Sigmoid colon (tissue), 7 donors: ENCODE measurements around the gene PDCD10. TPM values are rescaled to one million over a fixed set of nuclear protein-coding genes. Genes with fewer than 3 reads are reported as not detected.

Source experiments
- DNase-seq: peaks from one replicate; pipeline ENCODE4 v3.0.0-alpha.2; 2019
- H3K27ac ChIP-seq, 4 donors: fragments of 200-600 bp; sonication (generic); one replicate each; pipeline ENCODE4 v1.5.1; 2016 to 2019; ENCODE audit warnings: mild to moderate bottlenecking in 1 of 4
- H3K27me3 ChIP-seq, 3 donors: fragments of 200-600 bp; sonication (generic); one replicate each; pipeline ENCODE4 v1.5.1; 2019; ENCODE audit warnings: mild to moderate bottlenecking in 1 of 3
- H3K36me3 ChIP-seq, 4 donors: fragments of 200-600 bp; sonication (generic); one replicate each; pipeline ENCODE4 v1.5.1; 2016 to 2019
- H3K4me1 ChIP-seq, 4 donors: fragments of 200-600 bp; sonication (generic); one replicate each; pipeline ENCODE4 v1.5.1; 2017 to 2019
- H3K4me3 ChIP-seq, 4 donors: fragments of 200-600 bp; sonication (generic); one replicate each; pipeline ENCODE4 v1.5.1; 2017 to 2019; ENCODE audit warnings: mild to moderate bottlenecking in 2 of 4, moderate library complexity in 1 of 4
- H3K9me3 ChIP-seq, 4 donors: fragments of 200-600 bp in 3 of 4; sonication (generic) in 3 of 4; one replicate each; pipeline versions ENCODE4 v1.5.1 to v1.6.1; 2013 to 2019
- CTCF ChIP-seq, 4 experiments: fragments of 450-650 bp in 3 of 4; fragments of 200-600 bp in 1 of 4; IDR thresholded peaks; one replicate each; pipeline ENCODE4 v1.5.1; 2016 to 2019; ENCODE audit warnings: antibody characterized with exemption in 4 of 4, mild to moderate bottlenecking in 3 of 4, moderate library complexity in 2 of 4
- EP300 ChIP-seq, 4 donors: sonication (generic); formaldehyde crosslinking; IDR thresholded peaks; one replicate each; pipeline ENCODE4 v1.6.1; 2017; ENCODE audit warnings: antibody characterized with exemption in 4 of 4
- POLR2A ChIP-seq, 2 donors: fragments of 450-650 bp; IDR thresholded peaks; one replicate each; pipeline ENCODE4 v1.6.1; 2016; ENCODE audit warnings: antibody characterized with exemption in 2 of 2, mild to moderate bottlenecking in 2 of 2, moderate library complexity in 2 of 2
- POLR2AphosphoS5 ChIP-seq, 4 donors: sonication (generic); formaldehyde crosslinking; IDR thresholded peaks; one replicate each; pipeline ENCODE4 v1.6.1; 2017; ENCODE audit warnings: antibody characterized with exemption in 4 of 4
- WGBS, 2 donors: extraction: QIAGEN DNeasy Blood & Tissue Kit; methylation state at CpG; one replicate each; pipeline ENCODE4 v1.1.7; 2013; 5-methylcytosine and 5-hydroxymethylcytosine counted together
- intact Hi-C: fragments of 100-400 bp; cut with DNase I; formaldehyde crosslinking; loops from one replicate; pipeline ENCODE4 v1.15.1; 2023
- polyA plus RNA-seq, 3 donors: library from polyadenylated mRNA; stranded (reverse); fragments of 200-250 nt; gene quantifications; one replicate each; pipeline ENCODE4 v1.2.3, GENCODE V29; 2013
- total RNA-seq, 4 donors: library from RNA; depleted of rRNA; stranded (reverse); fragments of >200 nt; gene quantifications; one replicate each; pipeline ENCODE4 v1.1.0, GENCODE V29; 2016
- donor health status: healthy with polysubstance abuse.
- donor health status: Bipolar disorder and iron deficiency.
- donor health status: healthy.

PDCD10 gene
- total and polyA plus RNA-seq, 7 donors: 49.3 to 198 (median 67.0) TPM

- 71 to 76% methylated on average over 2 of the region's 2 CpGs for WGBS, 2 donors
- DNase-seq: no peak
- TF ChIP-seq EP300 (IDR thresholded peaks at IDR 0.05): no peak
- TF ChIP-seq POLR2AphosphoS5 (IDR thresholded peaks at IDR 0.05): no peak
- TF ChIP-seq CTCF (IDR thresholded peaks at IDR 0.05): no peak
- TF ChIP-seq POLR2A (IDR thresholded peaks at IDR 0.05): no peak
- Histone ChIP-seq H3K4me1 (no peaks in the 10 kb centered on the region), H3K9me3 (no peaks in the 10 kb centered on the region), H3K27ac (no peak overlapping the region), H3K4me3 (no peak overlapping the region), H3K27me3 (no peaks in the 10 kb centered on the region), H3K36me3 (peaks cover 0 to 23% (median 7%) of the 10 kb centered on the region in 4 donors)
- intact Hi-C loops: no loop called here
Measured at GRCh38 chr3:167705840-167706239, 28.9 kb downstream of the PDCD10 start.

GRCh38 chr3:167700926-167701325 lies 33.8 kb downstream of the PDCD10 start:
- no peak overlapping the region for H3K4me3 ChIP-seq
- WGBS, 2 donors: 95 to 98% methylated on average over 2 of the region's 2 CpGs
- no peaks in the 10 kb centered on the region for H3K9me3 ChIP-seq
- peaks cover 0 to 24% (median 0%) of the 10 kb centered on the region in 4 donors for H3K36me3 ChIP-seq
- H3K27ac ChIP-seq: no peak overlapping the region
- TF ChIP-seq EP300 (IDR thresholded peaks at IDR 0.05): no peak
- TF ChIP-seq POLR2AphosphoS5 (IDR thresholded peaks at IDR 0.05): no peak
- no peak for TF ChIP-seq POLR2A (IDR thresholded peaks at IDR 0.05)
- TF ChIP-seq CTCF (IDR thresholded peaks at IDR 0.05): no peak
- no peaks in the 10 kb centered on the region for H3K27me3 ChIP-seq
- intact Hi-C loops: no loop called here
- DNase-seq: no peak
- H3K4me1 ChIP-seq: no peaks in the 10 kb centered on the region

DNA sequence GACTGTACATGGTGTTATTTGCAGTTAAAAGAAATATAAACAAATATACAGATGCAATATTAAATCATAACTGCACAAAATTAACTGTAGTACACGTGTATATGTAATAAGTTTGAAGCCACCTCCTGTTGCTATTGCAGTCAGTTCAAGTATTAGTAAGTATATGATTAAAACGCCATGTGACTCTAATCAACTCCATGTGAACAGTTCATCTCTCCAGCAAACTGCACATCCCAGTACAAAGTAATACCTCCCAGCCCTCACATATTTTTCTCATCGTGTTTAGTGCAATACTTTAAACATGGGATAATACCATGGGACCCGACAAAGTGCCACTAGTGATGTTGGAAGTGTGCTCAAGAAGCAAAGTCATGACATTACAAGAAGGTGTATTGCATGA lies 34.6 kb downstream of the PDCD10 start:
- intact Hi-C loops: no loop called here
- 89 to 96% methylated on average over 4 of the region's 4 CpGs for WGBS, 2 donors
- no peaks in the 10 kb centered on the region for H3K27me3 ChIP-seq
- no peaks in the 10 kb centered on the region for H3K4me1 ChIP-seq
- H3K4me3 ChIP-seq: no peak overlapping the region
- H3K9me3 ChIP-seq: no peaks in the 10 kb centered on the region
- H3K27ac ChIP-seq: no peak overlapping the region
- DNase-seq: no peak
- no peak for TF ChIP-seq POLR2AphosphoS5 (IDR thresholded peaks at IDR 0.05)
- TF ChIP-seq EP300 (IDR thresholded peaks at IDR 0.05): no peak
- no peak for TF ChIP-seq POLR2A (IDR thresholded peaks at IDR 0.05)
- TF ChIP-seq CTCF (IDR thresholded peaks at IDR 0.05): no peak
- peaks cover 0 to 33% (median 0%) of the 10 kb centered on the region in 4 donors for H3K36me3 ChIP-seq

- H3K9me3 ChIP-seq: no peaks in the 10 kb centered on the region
- intact Hi-C loops: no loop called here
- H3K27me3 ChIP-seq: no peaks in the 10 kb centered on the region
- H3K27ac ChIP-seq: no peak overlapping the region
- TF ChIP-seq POLR2A (IDR thresholded peaks at IDR 0.05) (no peak), CTCF (IDR thresholded peaks at IDR 0.05) (no peak), POLR2AphosphoS5 (IDR thresholded peaks at IDR 0.05) (no peak), EP300 (IDR thresholded peaks at IDR 0.05) (no peak)
- no peak for DNase-seq
- WGBS, 2 donors: 96 to 97% methylated on average over 2 of the region's 2 CpGs
- peaks cover 0 to 49% (median 0%) of the 10 kb centered on the region in 4 donors for H3K36me3 ChIP-seq
- no peak overlapping the region for H3K4me3 ChIP-seq
- no peaks in the 10 kb centered on the region for H3K4me1 ChIP-seq
Measured at GRCh38 chr3:167694121-167694520, 40.6 kb downstream of the PDCD10 start.

- H3K27me3 ChIP-seq: no peaks in the 10 kb centered on the region
- H3K4me1 ChIP-seq: no peaks in the 10 kb centered on the region
- intact Hi-C loops: no loop called here
- H3K9me3 ChIP-seq: no peaks in the 10 kb centered on the region
- no peak for DNase-seq
- no peak overlapping the region for H3K27ac ChIP-seq
- H3K36me3 ChIP-seq: peaks cover 0 to 53% (median 0%) of the 10 kb centered on the region in 4 donors
- 47 to 56% methylated on average over 3 of the region's 3 CpGs for WGBS, 2 donors
- no peak overlapping the region for H3K4me3 ChIP-seq
- TF ChIP-seq POLR2AphosphoS5 (IDR thresholded peaks at IDR 0.05) (no peak), EP300 (IDR thresholded peaks at IDR 0.05) (no peak), CTCF (IDR thresholded peaks at IDR 0.05) (no peak), POLR2A (IDR thresholded peaks at IDR 0.05) (no peak)
Measured at GRCh38 chr3:167691366-167691765, 43.3 kb downstream of the PDCD10 start.
